Measurements from ENCODE around the gene SOX9.

DNA sequence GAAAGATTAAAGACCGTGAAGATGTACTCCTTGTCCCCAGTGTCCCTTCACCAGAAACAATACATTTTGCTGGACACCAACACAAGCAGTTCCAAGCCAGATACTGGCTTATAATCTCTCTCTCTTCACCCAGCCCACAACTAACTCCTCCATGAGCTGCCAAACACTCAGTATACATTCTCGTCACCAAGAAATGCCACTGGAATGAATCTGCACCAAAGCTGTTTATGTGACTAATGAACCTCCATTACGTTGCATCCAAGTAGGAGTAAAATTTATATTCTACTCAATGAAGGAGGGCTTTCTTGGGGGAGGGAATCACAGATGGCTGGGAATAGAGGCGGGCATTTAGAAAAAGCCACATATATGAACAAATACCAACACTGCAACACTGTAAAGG, 20.9 kb upstream of the SOX9 start:
- TF ChIP-seq, protein P1, sequence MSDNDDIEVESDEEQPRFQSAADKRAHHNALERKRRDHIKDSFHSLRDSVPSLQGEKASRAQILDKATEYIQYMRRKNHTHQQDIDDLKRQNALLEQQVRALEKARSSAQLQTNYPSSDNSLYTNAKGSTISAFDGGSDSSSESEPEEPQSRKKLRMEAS (IDR thresholded peaks at IDR 0.05) = no peak
- TF ChIP-seq, protein P2, sequence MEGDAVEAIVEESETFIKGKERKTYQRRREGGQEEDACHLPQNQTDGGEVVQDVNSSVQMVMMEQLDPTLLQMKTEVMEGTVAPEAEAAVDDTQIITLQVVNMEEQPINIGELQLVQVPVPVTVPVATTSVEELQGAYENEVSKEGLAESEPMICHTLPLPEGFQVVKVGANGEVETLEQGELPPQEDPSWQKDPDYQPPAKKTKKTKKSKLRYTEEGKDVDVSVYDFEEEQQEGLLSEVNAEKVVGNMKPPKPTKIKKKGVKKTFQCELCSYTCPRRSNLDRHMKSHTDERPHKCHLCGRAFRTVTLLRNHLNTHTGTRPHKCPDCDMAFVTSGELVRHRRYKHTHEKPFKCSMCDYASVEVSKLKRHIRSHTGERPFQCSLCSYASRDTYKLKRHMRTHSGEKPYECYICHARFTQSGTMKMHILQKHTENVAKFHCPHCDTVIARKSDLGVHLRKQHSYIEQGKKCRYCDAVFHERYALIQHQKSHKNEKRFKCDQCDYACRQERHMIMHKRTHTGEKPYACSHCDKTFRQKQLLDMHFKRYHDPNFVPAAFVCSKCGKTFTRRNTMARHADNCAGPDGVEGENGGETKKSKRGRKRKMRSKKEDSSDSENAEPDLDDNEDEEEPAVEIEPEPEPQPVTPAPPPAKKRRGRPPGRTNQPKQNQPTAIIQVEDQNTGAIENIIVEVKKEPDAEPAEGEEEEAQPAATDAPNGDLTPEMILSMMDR (IDR thresholded peaks at IDR 0.05; ENCODE audit: low read depth, low read length, missing input control) = no peak
- TF ChIP-seq, protein P3, sequence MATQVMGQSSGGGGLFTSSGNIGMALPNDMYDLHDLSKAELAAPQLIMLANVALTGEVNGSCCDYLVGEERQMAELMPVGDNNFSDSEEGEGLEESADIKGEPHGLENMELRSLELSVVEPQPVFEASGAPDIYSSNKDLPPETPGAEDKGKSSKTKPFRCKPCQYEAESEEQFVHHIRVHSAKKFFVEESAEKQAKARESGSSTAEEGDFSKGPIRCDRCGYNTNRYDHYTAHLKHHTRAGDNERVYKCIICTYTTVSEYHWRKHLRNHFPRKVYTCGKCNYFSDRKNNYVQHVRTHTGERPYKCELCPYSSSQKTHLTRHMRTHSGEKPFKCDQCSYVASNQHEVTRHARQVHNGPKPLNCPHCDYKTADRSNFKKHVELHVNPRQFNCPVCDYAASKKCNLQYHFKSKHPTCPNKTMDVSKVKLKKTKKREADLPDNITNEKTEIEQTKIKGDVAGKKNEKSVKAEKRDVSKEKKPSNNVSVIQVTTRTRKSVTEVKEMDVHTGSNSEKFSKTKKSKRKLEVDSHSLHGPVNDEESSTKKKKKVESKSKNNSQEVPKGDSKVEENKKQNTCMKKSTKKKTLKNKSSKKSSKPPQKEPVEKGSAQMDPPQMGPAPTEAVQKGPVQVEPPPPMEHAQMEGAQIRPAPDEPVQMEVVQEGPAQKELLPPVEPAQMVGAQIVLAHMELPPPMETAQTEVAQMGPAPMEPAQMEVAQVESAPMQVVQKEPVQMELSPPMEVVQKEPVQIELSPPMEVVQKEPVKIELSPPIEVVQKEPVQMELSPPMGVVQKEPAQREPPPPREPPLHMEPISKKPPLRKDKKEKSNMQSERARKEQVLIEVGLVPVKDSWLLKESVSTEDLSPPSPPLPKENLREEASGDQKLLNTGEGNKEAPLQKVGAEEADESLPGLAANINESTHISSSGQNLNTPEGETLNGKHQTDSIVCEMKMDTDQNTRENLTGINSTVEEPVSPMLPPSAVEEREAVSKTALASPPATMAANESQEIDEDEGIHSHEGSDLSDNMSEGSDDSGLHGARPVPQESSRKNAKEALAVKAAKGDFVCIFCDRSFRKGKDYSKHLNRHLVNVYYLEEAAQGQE (IDR thresholded peaks at IDR 0.05) = no peak
- TF ChIP-seq RAD21 (IDR thresholded peaks at IDR 0.05) (no peak), YY1 (IDR thresholded peaks at IDR 0.05) (no peak), GABPA (IDR thresholded peaks at IDR 0.05 in 1 of 2, conservative IDR thresholded peaks at IDR 0.05 in 1 of 2) (no peak), TAF1 (conservative IDR thresholded peaks at IDR 0.05) (no peak), JUND (IDR thresholded peaks at IDR 0.05) (no peak), SP1 (IDR thresholded peaks at IDR 0.05) (no peak), EGR1 (IDR thresholded peaks at IDR 0.05; ENCODE audit: low read depth in 2 of 2) (no peak), FOXA1 (IDR thresholded peaks at IDR 0.05) (no peak)
- TF ChIP-seq, protein P4, sequence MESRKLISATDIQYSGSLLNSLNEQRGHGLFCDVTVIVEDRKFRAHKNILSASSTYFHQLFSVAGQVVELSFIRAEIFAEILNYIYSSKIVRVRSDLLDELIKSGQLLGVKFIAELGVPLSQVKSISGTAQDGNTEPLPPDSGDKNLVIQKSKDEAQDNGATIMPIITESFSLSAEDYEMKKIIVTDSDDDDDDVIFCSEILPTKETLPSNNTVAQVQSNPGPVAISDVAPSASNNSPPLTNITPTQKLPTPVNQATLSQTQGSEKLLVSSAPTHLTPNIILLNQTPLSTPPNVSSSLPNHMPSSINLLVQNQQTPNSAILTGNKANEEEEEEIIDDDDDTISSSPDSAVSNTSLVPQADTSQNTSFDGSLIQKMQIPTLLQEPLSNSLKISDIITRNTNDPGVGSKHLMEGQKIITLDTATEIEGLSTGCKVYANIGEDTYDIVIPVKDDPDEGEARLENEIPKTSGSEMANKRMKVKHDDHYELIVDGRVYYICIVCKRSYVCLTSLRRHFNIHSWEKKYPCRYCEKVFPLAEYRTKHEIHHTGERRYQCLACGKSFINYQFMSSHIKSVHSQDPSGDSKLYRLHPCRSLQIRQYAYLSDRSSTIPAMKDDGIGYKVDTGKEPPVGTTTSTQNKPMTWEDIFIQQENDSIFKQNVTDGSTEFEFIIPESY (IDR thresholded peaks at IDR 0.05) = no peak
